WTC11 (cell line): Measurements from ENCODE around the gene KCNN1. TPM values are rescaled to one million over a fixed set of nuclear protein-coding genes. Genes with fewer than 3 reads are reported as not detected.

Experiments used
- ATAC-seq: fragments of 200-7000 bp; cut with Tn5 transposase; 2 replicates; pipeline ENCODE4 v1.10.0; 2021; ENCODE audit warnings: mild to moderate bottlenecking, moderate library complexity
- CTCF ChIA-PET: fragments of 300-600 bp; sonication (Branson Sonifier 250); formaldehyde crosslinking; loops from one replicate; lab custom pipeline; 2021; ENCODE audit warnings: antibody characterized with exemption; lab: Charles Lee
- POLR2A ChIA-PET: fragments of 350-600 bp; sonication (Branson Sonifier 250); formaldehyde crosslinking; loops from one replicate; lab custom pipeline; 2021; ENCODE audit warnings: antibody characterized with exemption; lab: Charles Lee
- DNase-seq: peaks from one replicate; pipeline ENCODE4 v3.0.0; 2021; ENCODE audit warnings: low spot score
- H3K27ac Mint-ChIP-seq: 2 replicates; pipeline ENCODE4 v1.8.0; 2021; ENCODE audit warnings: mixed read lengths
- H3K27me3 Mint-ChIP-seq: 2 replicates; pipeline ENCODE4 v1.8.0; 2021; ENCODE audit warnings: low read depth, mild to moderate bottlenecking, moderate library complexity, mixed read lengths
- H3K36me3 Mint-ChIP-seq: 2 replicates; pipeline ENCODE4 v1.8.0; 2021; ENCODE audit warnings: mixed read lengths
- H3K4me1 Mint-ChIP-seq: 2 replicates; pipeline ENCODE4 v1.8.0; 2022; ENCODE audit warnings: mixed read lengths
- H3K4me3 Mint-ChIP-seq: 2 replicates; pipeline ENCODE4 v1.8.0; 2021; ENCODE audit warnings: mild to moderate bottlenecking, moderate library complexity, mixed read lengths
- H3K9me3 Mint-ChIP-seq: 2 replicates; pipeline ENCODE4 v1.8.0; 2021; ENCODE audit warnings: mixed read lengths
- AR ChIP-seq: fragments of 250-450 bp; sonication (Bioruptor Pico); IDR thresholded peaks from 2 replicates; pipeline ENCODE4 v1.9.0; 2021; ENCODE audit warnings: mild to moderate bottlenecking
- ATF3 ChIP-seq: sonication (generic); formaldehyde crosslinking; conservative IDR thresholded peaks from 2 replicates; pipeline ENCODE4 v1.8.1; 2022; ENCODE audit warnings: mild to moderate bottlenecking, missing genetic modification reagents
- CBFB ChIP-seq: sonication (generic); formaldehyde crosslinking; IDR thresholded peaks from 2 replicates; pipeline ENCODE4 v1.8.1; 2022; ENCODE audit warnings: mild to moderate bottlenecking, low read depth, missing genetic modification reagents
- ELF4 ChIP-seq: sonication (generic); formaldehyde crosslinking; IDR thresholded peaks from 2 replicates; pipeline ENCODE4 v1.8.1; 2022; ENCODE audit warnings: low read depth, mild to moderate bottlenecking, moderate library complexity, missing genetic modification reagents
- EMX1 ChIP-seq: fragments of 250-450 bp; sonication (Bioruptor Pico); IDR thresholded peaks from 2 replicates; pipeline ENCODE4 v1.8.0; 2021; ENCODE audit warnings: mild to moderate bottlenecking
- ETV6 ChIP-seq: sonication (generic); formaldehyde crosslinking; IDR thresholded peaks from 2 replicates; pipeline ENCODE4 v1.8.1; 2022; ENCODE audit warnings: mild to moderate bottlenecking, missing genetic modification reagents
- FOXJ3 ChIP-seq: sonication (generic); formaldehyde crosslinking; IDR thresholded peaks from 2 replicates; pipeline ENCODE4 v1.9.0; 2021; ENCODE audit warnings: missing genetic modification reagents, mild to moderate bottlenecking, borderline replicate concordance
- FOXK1 ChIP-seq: sonication (generic); formaldehyde crosslinking; IDR thresholded peaks from 2 replicates; pipeline ENCODE4 v1.8.0; 2022; ENCODE audit warnings: mild to moderate bottlenecking, moderate library complexity, missing genetic modification reagents
- GRHL2 ChIP-seq: fragments of 250-450 bp; sonication (Bioruptor Pico); IDR thresholded peaks from 2 replicates; pipeline ENCODE4 v1.8.0; 2022; ENCODE audit warnings: mild to moderate bottlenecking, moderate library complexity; ENCODE audit not compliant: insufficient replicate concordance, severe bottlenecking
- MXD4 ChIP-seq: fragments of 250-450 bp; sonication (Bioruptor Pico); IDR thresholded peaks from 2 replicates; pipeline ENCODE4 v1.8.0; 2021; ENCODE audit warnings: mild to moderate bottlenecking, moderate library complexity, borderline replicate concordance
- MYBL2 ChIP-seq: sonication (generic); formaldehyde crosslinking; IDR thresholded peaks from 2 replicates; pipeline ENCODE4 v1.8.1; 2023; ENCODE audit warnings: mild to moderate bottlenecking, moderate library complexity, missing genetic modification reagents
- OVOL2 ChIP-seq: fragments of 250-450 bp; sonication (Bioruptor Pico); IDR thresholded peaks from 2 replicates; pipeline ENCODE4 v1.9.0; 2021; ENCODE audit warnings: mild to moderate bottlenecking, borderline replicate concordance
- PREB ChIP-seq: sonication (generic); formaldehyde crosslinking; IDR thresholded peaks from 2 replicates; pipeline ENCODE4 v1.8.1; 2022; ENCODE audit warnings: mild to moderate bottlenecking, missing genetic modification reagents, moderate library complexity, borderline replicate concordance
- RORB ChIP-seq: fragments of 250-450 bp; sonication (Bioruptor Pico); IDR thresholded peaks from 2 replicates; pipeline ENCODE4 v1.9.0; 2021; ENCODE audit warnings: mild to moderate bottlenecking
- SMAD4 ChIP-seq: sonication (generic); formaldehyde crosslinking; IDR thresholded peaks from 2 replicates; pipeline ENCODE4 v1.8.0; 2022; ENCODE audit warnings: mild to moderate bottlenecking, missing genetic modification reagents
- ZBTB21 ChIP-seq: sonication (generic); formaldehyde crosslinking; IDR thresholded peaks from 2 replicates; pipeline ENCODE4 v1.8.1; 2023; ENCODE audit warnings: mild to moderate bottlenecking, missing genetic modification reagents, borderline replicate concordance
- ZNF232 ChIP-seq: sonication (generic); formaldehyde crosslinking; IDR thresholded peaks from 2 replicates; pipeline ENCODE4 v1.8.0; 2022; ENCODE audit warnings: mild to moderate bottlenecking, missing genetic modification reagents
- ZNF263 ChIP-seq: sonication (generic); formaldehyde crosslinking; IDR thresholded peaks from 2 replicates; pipeline ENCODE4 v1.8.1; 2022; ENCODE audit warnings: low read depth, mild to moderate bottlenecking, moderate library complexity, missing genetic modification reagents
- ZNF423 ChIP-seq: fragments of 250-450 bp; sonication (Bioruptor Pico); IDR thresholded peaks from 2 replicates; pipeline ENCODE4 v2.1.2; 2022; ENCODE audit warnings: mild to moderate bottlenecking, moderate library complexity
- ZNF425 ChIP-seq: fragments of 250-450 bp; sonication (Bioruptor Pico); conservative IDR thresholded peaks from 2 replicates; pipeline ENCODE4 v1.9.0; 2021; ENCODE audit warnings: mild to moderate bottlenecking
- ZSCAN18 ChIP-seq: fragments of 250-450 bp; sonication (Bioruptor Pico); IDR thresholded peaks from 2 replicates; pipeline ENCODE4 v2.1.2; 2022; ENCODE audit warnings: mild to moderate bottlenecking, moderate library complexity
- total RNA-seq: library from RNA; stranded (reverse); gene quantifications from 3 replicates; pipeline ENCODE4 v1.2.3, GENCODE V29; 2021

The KCNN1 gene
- total RNA-seq, 1 experiment from 2014 or later, result 15.3 TPM

GRCh38 chr19:17943274-17944221 lies 23.4 kb upstream of the KCNN1 start:
- DNase-seq, result peak; percentile 81
- Mint-ChIP-seq H3K9me3 (no peaks in the 10 kb centered on the region), H3K4me1 (peaks cover 27% of the 10 kb centered on the region), H3K36me3 (peaks cover 6% of the 10 kb centered on the region), H3K27ac (no peak overlapping the region), H3K4me3 (peak overlapping the region; percentile 66), H3K27me3 (peaks cover 2% of the 10 kb centered on the region; the same call in 1 of the 2 replicates)
- peak; percentile 41 for ATAC-seq
- POLR2A ChIA-PET, result interaction anchor here (0.5 to 2.1 kb wide), 8 partner anchors 9 to 675 kb away, joined by 3 to 27 read pairs (median 5); partner anchors contain the start of gene CCDC124
- CTCF ChIA-PET, result interaction anchor here (0.6 to 5.2 kb wide), 16 partner anchors 10 to 526 kb away, joined by 3 to 89 read pairs (median 6); partner anchors contain the start of genes CCDC124, PIK3R2, RPL18A and SLC5A5
- no peak for TF ChIP-seq CBFB (CRISPR knock-in tag)
- TF ChIP-seq PREB (CRISPR knock-in tag), result no peak
- TF ChIP-seq MYBL2 (CRISPR knock-in tag), result no peak
- TF ChIP-seq FOXJ3 (CRISPR knock-in tag), result no peak
- no peak for TF ChIP-seq ZBTB21 (CRISPR knock-in tag)
- TF ChIP-seq ATF3 (CRISPR knock-in tag), result no peak
- TF ChIP-seq FOXK1 (CRISPR knock-in tag), result no peak
- no peak for TF ChIP-seq SMAD4 (CRISPR knock-in tag)
- TF ChIP-seq ZNF423 (CRISPR knock-in tag), result no peak
- no peak for TF ChIP-seq ZNF263 (CRISPR knock-in tag)
- TF ChIP-seq ELF4, result no peak
- TF ChIP-seq AR (CRISPR knock-in tag), result no peak
- TF ChIP-seq MXD4, result no peak

- CTCF ChIA-PET, result interaction anchor here (4.5 to 5.2 kb wide), 2 partner anchors 12 to 52 kb away, joined by 52 to 89 read pairs; partner anchors contain the start of gene CCDC124
- Mint-ChIP-seq H3K4me1 (peaks cover 29% of the 10 kb centered on the region), H3K27me3 (peaks cover 7% of the 10 kb centered on the region), H3K36me3 (peaks cover 4% of the 10 kb centered on the region), H3K9me3 (no peaks in the 10 kb centered on the region), H3K4me3 (no peak overlapping the region), H3K27ac (no peak overlapping the region)
- POLR2A ChIA-PET, result interaction anchor here (0.5 kb wide), 1 partner anchor 474 kb away, joined by 3 read pairs; no protein-coding TSS in a partner anchor
- DNase-seq (no peak), ATAC-seq (no peak)
- no peak for TF ChIP-seq AR (CRISPR knock-in tag)
- TF ChIP-seq MYBL2 (CRISPR knock-in tag), result no peak
- no peak for TF ChIP-seq EMX1 (CRISPR knock-in tag)
- TF ChIP-seq ZNF232 (CRISPR knock-in tag), result no peak
- TF ChIP-seq FOXJ3 (CRISPR knock-in tag), result no peak
- no peak for TF ChIP-seq ZSCAN18 (CRISPR knock-in tag)
- no peak for TF ChIP-seq ETV6
- no peak for TF ChIP-seq GRHL2 (CRISPR knock-in tag)
- no peak for TF ChIP-seq ZNF425 (CRISPR knock-in tag)
- no peak for TF ChIP-seq RORB
- TF ChIP-seq ATF3 (CRISPR knock-in tag), result no peak
- TF ChIP-seq OVOL2 (CRISPR knock-in tag), result no peak
Measured at GRCh38 chr19:17944301-17944700, 22.6 kb upstream of the KCNN1 start.
